HepG2 (cell line): ENCODE measurements around the gene MAN1A2. TPM values are rescaled to one million over a fixed set of nuclear protein-coding genes. Genes with fewer than 3 reads are reported as not detected.
A peak's percentile ranks its signal among the peaks of the same experiment; 100 is the strongest.

Source experiments
- CEBPB ChIP-seq: IDR thresholded peaks from 2 replicates; pipeline ENCODE4 v1.6.1; 2011; ENCODE audit warnings: low read depth, low read length, improper control_type of control experiment, borderline replicate concordance
- ELF1 ChIP-seq: sonication (generic); formaldehyde crosslinking; IDR thresholded peaks from 2 replicates; pipeline ENCODE4 v1.4.0; 2020; ENCODE audit warnings: missing genetic modification reagents
- ELF3 ChIP-seq: IDR thresholded peaks from 2 replicates; pipeline ENCODE4 v1.6.1; 2016; ENCODE audit warnings: missing genetic modification reagents, missing compliant biosample characterization
- IKZF5 ChIP-seq: IDR thresholded peaks from 2 replicates; pipeline ENCODE4 v1.6.1; 2018; ENCODE audit warnings: missing genetic modification reagents, mild to moderate bottlenecking, missing compliant biosample characterization
- MAX ChIP-seq: IDR thresholded peaks from 2 replicates; pipeline ENCODE4 v1.6.1; 2012; ENCODE audit warnings: inconsistent platforms
- MIER3 ChIP-seq: IDR thresholded peaks from 2 replicates; pipeline ENCODE4 v1.6.1; 2016; ENCODE audit warnings: missing compliant biosample characterization, borderline replicate concordance
- PHF5A ChIP-seq: IDR thresholded peaks from one replicate; pipeline ENCODE4 v1.6.1; 2018; ENCODE audit warnings: low read depth, missing genetic modification reagents; ENCODE audit not compliant: unreplicated experiment
- TFAP4 ChIP-seq: sonication (generic); IDR thresholded peaks from 2 replicates; pipeline ENCODE4 v1.6.1; 2016; ENCODE audit warnings: low read depth, borderline replicate concordance
- ZGPAT ChIP-seq: IDR thresholded peaks from 2 replicates; pipeline ENCODE4 v1.6.1; 2016; ENCODE audit warnings: mild to moderate bottlenecking
- ZNF180 ChIP-seq: sonication (generic); formaldehyde crosslinking; IDR thresholded peaks from 2 replicates; pipeline ENCODE4 v1.4.0; 2020; ENCODE audit warnings: low read depth, missing genetic modification reagents, borderline replicate concordance
- polyA plus RNA-seq, 8 experiments: library from polyadenylated mRNA; depleted of rRNA in 3 of 8; stranded (reverse) in 7 of 8; unstranded in 1 of 8; fragments of >200 nt; fragmentation: Illumina TruSeq in 4 of 8; extraction: Trizol in 4 of 8; gene quantifications; 2 replicates each; pipeline versions ENCODE4 v1.2.1 to v1.2.3, GENCODE V29; 2011 to 2016; ENCODE audit warnings: low read depth in 4 of 8, missing spikeins in 1 of 8, mixed read lengths in 1 of 8; ENCODE audit not compliant: insufficient read depth in 1 of 8
- total RNA-seq, 5 experiments: library from RNA; depleted of rRNA; stranded (reverse); fragments of >200 nt; fragmentation: Illumina TruSeq; extraction: Trizol; gene quantifications; 2 replicates each; pipeline ENCODE4 v1.2.3, GENCODE V29; 2016; ENCODE audit warnings: low read depth in 1 of 5
- TF ChIP-seq, protein P1 (sequence below): sonication (generic); formaldehyde crosslinking; IDR thresholded peaks from 2 replicates; pipeline ENCODE4 v1.5.0; 2020; ENCODE audit warnings: mild to moderate bottlenecking, missing genetic modification reagents, moderate library complexity
- TF ChIP-seq, protein P2 (sequence below): IDR thresholded peaks from 2 replicates; pipeline ENCODE4 v1.6.1; 2016

The MAN1A2 gene
- total and polyA plus RNA-seq, 2 of the 13 experiments (the other 11 are each of a cell fraction or from before 2014, with no cell fraction given): 8.0 to 19.9 TPM

GRCh38 chr1:117339866-117340700 is 27.2 kb upstream of the MAN1A2 start (continued):
- TF ChIP-seq IKZF5 (CRISPR knock-in tag) (0 out of 2 replicates have a peak, but pooled peaks have one; percentile 21), MAX (peak; percentile 33; the same call in 1 of the 2 replicates), PHF5A (no peak), TFAP4 (peak; percentile 83; the same call in 1 of the 2 replicates), ZNF180 (CRISPR knock-in tag) (no peak), ELF3 (peak; percentile 80), MIER3 (CRISPR knock-in tag) (no peak), CEBPB (peak; percentile 65; the same call in 1 of the 2 replicates), ZGPAT (CRISPR knock-in tag) (0 out of 2 replicates have a peak, but pooled peaks have one; percentile 33), ELF1 (CRISPR knock-in tag) (peak; percentile 65)
- TF ChIP-seq, protein P1, sequence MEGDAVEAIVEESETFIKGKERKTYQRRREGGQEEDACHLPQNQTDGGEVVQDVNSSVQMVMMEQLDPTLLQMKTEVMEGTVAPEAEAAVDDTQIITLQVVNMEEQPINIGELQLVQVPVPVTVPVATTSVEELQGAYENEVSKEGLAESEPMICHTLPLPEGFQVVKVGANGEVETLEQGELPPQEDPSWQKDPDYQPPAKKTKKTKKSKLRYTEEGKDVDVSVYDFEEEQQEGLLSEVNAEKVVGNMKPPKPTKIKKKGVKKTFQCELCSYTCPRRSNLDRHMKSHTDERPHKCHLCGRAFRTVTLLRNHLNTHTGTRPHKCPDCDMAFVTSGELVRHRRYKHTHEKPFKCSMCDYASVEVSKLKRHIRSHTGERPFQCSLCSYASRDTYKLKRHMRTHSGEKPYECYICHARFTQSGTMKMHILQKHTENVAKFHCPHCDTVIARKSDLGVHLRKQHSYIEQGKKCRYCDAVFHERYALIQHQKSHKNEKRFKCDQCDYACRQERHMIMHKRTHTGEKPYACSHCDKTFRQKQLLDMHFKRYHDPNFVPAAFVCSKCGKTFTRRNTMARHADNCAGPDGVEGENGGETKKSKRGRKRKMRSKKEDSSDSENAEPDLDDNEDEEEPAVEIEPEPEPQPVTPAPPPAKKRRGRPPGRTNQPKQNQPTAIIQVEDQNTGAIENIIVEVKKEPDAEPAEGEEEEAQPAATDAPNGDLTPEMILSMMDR (CRISPR knock-in tag): peak; percentile 15; the same call in 1 of the 2 replicates
- TF ChIP-seq, protein P2, sequence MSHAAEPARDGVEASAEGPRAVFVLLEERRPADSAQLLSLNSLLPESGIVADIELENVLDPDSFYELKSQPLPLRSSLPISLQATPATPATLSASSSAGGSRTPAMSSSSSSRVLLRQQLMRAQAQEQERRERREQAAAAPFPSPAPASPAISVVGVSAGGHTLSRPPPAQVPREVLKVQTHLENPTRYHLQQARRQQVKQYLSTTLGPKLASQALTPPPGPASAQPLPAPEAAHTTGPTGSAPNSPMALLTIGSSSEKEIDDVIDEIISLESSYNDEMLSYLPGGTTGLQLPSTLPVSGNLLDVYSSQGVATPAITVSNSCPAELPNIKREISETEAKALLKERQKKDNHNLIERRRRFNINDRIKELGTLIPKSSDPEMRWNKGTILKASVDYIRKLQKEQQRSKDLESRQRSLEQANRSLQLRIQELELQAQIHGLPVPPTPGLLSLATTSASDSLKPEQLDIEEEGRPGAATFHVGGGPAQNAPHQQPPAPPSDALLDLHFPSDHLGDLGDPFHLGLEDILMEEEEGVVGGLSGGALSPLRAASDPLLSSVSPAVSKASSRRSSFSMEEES (CRISPR knock-in tag): peak; percentile 59; the same call in 1 of the 2 replicates
